GM21423 (cell line): ENCODE results near the gene SAMD11.

Experiments used
- ATAC-seq: cut with Tn5 transposase; IDR thresholded peaks from one replicate; pipeline ENCODE4 v1.9.1; 2021; ENCODE audit warnings: mild to moderate bottlenecking, moderate library complexity; ENCODE audit not compliant: unreplicated experiment

Gene SAMD11

GRCh38 chr1:962381-963300, 38.9 kb downstream of the SAMD11 start:
- ATAC-seq, result no peak

GRCh38 chr1:963301-963651, 39.6 kb downstream of the SAMD11 start:
- ATAC-seq, result no peak

DNA sequence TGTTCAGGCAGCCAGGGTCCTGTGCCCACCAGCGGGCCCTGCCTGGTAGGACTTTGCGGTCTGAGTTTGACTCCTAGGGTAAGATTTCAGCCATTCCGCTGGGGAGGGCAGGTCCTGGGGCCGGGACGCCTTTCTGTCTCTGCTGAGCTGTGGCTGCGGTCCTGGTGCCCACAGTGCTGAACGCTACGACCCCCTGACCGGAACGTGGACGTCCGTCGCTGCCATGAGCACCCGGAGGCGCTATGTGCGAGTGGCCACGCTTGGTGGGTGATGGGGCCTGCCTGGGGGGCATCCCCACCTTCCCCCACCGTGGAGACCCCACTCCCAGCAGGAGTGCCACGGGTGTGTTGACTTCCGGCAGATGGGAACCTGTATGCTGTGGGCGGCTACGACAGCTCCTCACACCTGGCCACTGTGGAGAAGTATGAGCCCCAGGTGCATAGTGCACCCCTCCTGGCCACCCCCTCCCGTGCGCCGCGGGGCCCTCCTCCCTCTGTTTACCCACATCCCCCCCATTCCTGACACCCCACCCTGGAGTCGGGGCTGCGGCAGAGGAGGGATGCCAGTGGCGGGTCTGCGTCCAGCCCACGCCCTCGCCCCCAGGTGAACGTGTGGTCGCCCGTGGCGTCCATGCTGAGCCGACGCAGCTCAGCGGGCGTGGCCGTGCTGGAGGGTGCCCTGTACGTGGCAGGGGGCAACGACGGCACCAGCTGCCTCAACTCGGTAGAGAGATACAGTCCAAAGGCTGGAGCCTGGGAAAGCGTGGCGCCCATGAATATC, 40.2 kb downstream of the SAMD11 start:
- no peak for ATAC-seq

DNA sequence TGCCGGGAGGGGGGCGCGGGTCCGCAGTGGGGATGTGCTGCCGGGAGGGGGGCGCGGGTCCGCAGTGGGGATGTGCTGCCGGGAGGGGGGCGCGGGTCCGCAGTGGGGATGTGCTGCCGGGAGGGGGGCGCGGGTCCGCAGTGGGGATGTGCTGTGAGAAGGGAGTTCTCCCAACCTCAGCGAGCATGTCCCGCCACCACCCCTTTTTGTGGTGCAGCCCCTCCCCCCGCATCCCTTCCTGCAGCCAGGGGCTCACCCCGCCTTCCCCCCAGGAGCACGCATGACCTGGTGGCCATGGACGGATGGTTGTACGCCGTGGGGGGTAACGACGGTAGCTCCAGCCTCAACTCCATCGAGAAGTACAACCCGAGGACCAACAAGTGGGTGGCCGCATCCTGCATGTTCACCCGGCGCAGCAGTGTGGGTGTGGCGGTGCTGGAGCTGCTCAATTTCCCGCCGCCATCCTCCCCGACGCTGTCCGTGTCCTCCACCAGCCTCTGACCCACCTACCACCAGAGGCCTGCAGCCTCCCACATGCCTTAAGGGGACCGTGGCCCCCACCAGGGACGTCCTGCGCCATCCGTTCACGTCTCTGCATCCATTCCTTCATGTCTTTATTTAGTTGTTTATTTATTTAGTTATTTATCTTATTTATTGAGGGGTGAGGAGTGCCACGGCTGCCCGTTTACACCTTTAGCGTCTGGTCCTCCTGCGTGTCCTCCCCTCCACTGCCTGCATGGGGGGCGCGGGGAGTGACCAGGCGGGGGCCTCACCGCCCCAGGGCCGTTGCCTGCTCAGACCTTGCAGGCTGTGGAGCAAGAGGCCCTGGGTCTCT, 41.2 kb downstream of the SAMD11 start:
- ATAC-seq, result no peak

- ATAC-seq, result no peak
Observed at GRCh38 chr1:965526-966134, 41.9 kb downstream of the SAMD11 start.

- ATAC-seq, result peak; percentile 32
Observed at GRCh38 chr1:966135-966703, 42.5 kb downstream of the SAMD11 start, which contains the start of gene PLEKHN1. TSS of gene PLEKHN1 (plus strand) at chr1:966482. CDS start at chr1:966532, 50 bp downstream.

GRCh38 chr1:966704-967300, 43.1 kb downstream of the SAMD11 start:
- peak; percentile 66 for ATAC-seq

GRCh38 chr1:967466-968343, 44.0 kb downstream of the SAMD11 start:
- no peak for ATAC-seq

DNA sequence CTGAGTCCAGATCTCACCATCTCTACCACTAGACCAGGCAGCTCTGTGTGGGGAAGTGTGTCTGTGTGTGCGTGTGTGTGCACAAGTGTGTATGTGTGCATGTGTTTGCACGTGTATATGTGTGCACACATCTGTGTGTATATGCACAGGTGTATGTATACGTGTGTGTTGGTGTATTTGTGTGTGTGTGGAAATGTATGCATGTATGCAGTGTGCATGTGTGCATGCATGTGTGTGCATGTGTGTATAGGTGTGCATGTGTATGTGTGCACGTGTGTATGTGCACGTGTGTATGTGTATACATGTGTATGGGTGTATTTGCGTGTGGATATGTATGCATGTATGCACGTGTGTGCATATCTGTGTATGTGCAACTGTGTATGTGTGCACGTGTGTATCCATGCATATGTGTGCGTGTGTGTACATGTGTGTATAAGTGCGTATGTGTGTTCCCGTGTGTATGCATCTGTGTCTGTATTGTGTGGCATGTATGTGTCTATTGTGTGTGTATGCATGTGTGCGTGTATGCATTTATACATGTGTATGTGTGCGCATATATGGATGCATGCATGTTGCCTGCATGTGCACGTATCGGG, 45.6 kb downstream of the SAMD11 start:
- no peak for ATAC-seq

GRCh38 chr1:970242-970972, 46.7 kb downstream of the SAMD11 start:
- ATAC-seq, result no peak

DNA sequence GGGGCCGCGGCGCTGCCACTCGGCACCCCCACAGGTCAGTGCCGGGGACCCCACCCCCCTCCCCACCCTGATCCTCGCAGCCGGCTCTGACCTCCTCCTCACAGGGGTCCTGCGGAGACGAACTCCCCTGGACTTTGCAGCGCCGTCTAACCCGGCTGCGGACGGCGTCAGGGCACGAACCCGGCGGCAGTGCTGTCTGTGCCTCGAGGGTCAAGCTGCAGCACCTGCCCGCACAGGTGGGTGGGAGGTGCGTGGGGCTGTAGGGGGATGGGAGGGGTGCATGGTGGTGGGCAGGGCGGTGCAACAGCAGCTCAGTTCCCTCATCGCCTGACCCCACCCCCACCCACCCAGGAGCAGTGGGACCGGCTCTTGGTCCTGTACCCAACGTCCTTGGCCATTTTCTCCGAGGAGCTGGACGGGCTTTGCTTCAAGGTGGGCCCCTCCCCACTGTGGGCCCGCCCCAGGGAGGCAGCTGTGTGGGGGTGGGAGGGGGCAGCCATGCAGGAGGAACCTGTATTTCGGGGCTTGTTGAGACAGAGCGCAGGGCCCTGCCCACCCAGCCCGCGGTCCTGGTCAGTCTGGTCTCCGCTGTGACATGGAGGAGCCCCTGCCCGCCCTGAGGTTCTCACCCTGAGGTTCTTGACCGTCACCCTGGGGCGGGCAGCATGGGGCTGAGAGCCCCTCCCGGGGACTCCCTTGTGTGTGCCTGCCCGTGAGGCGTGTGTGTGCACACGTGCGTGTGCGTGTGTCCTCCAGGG, 47.4 kb downstream of the SAMD11 start:
- no peak for ATAC-seq

- ATAC-seq, result no peak
Observed at GRCh38 chr1:971751-972506, 48.2 kb downstream of the SAMD11 start.

GRCh38 chr1:972726-973458, 49.2 kb downstream of the SAMD11 start:
- ATAC-seq, result no peak

DNA sequence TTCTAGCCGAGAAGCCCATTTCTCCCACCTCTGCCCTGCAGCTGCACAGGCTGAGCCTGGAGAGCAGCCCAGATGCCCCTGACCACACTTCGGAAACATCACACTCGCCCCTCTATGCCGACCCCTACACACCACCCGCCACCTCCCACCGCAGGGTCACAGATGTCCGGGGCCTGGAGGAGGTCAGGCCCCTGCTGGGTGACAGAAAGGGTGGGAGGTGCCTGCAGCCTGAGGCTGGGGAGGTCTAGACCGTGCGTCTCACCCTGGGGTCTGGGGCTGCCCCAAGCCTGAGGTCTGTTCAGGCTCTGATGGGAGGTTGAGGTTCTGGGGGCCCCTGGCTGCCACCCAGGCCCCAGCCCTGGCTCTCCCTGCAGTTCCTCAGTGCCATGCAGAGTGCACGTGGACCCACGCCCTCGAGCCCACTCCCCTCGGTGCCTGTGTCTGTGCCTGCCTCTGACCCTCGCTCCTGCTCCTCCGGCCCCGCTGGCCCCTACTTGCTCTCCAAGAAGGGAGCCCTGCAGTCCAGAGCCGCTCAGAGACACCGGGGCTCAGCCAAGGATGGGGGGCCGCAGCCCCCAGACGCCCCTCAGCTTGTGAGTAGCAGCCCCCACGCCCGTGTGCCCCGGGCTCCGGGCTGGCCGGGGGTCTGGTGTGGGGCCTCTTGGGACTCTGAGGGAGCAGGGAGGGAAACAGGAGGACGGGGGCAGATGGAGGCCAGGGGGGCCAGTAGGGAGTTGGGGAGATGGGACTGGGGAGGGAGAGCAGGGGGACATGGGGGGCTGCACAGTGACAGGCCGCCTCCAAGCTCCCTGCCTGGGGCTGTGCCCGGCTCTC, 50.0 kb downstream of the SAMD11 start:
- no peak for ATAC-seq

- no peak for ATAC-seq
Observed at GRCh38 chr1:974293-974640, 50.5 kb downstream of the SAMD11 start.
